ENCODE measurements around the gene OPN1LW. TPM values are rescaled to one million over a fixed set of nuclear protein-coding genes. Genes with fewer than 3 reads are reported as not detected.

The OPN1LW gene
- total and polyA plus RNA-seq, 7 donors, result not detected

GRCh38 chrX:154121207-154121606 is 22.8 kb upstream of the OPN1LW start:
- no peaks in the 10 kb centered on the region for H3K4me1 ChIP-seq
- no peak for DNase-seq
- no peaks in the 10 kb centered on the region for H3K36me3 ChIP-seq
- H3K27ac ChIP-seq, result no peak overlapping the region
- no peak for TF ChIP-seq EP300 (IDR thresholded peaks at IDR 0.05)
- TF ChIP-seq CTCF (IDR thresholded peaks at IDR 0.05), result no peak
- TF ChIP-seq POLR2A (IDR thresholded peaks at IDR 0.05), result no peak
- no peak for TF ChIP-seq POLR2AphosphoS5 (IDR thresholded peaks at IDR 0.05)
- intact Hi-C loops (cut with DNase I), result no loop called here
- H3K4me3 ChIP-seq, result no peak overlapping the region
- 95 to 99% methylated on average over 4 of the region's 4 CpGs for WGBS, 2 donors
- H3K27me3 ChIP-seq, result peaks cover 0 to 3% (median 0%) of the 10 kb centered on the region in 3 donors
- no peaks in the 10 kb centered on the region for H3K9me3 ChIP-seq

- 39 to 52% methylated on average over 11 of the region's 11 CpGs for WGBS, 2 donors
- no peak overlapping the region for H3K27ac ChIP-seq
- intact Hi-C loops (cut with DNase I), result no loop called here
Measured at GRCh38 chrX:154121961-154122360, 22.1 kb upstream of the OPN1LW start.

GRCh38 chrX:154123241-154124219 is 20.5 kb upstream of the OPN1LW start:
- Histone ChIP-seq H3K4me3 (no peak overlapping the region), H3K4me1 (no peaks in the 10 kb centered on the region), H3K27ac (no peak overlapping the region), H3K9me3 (no peaks in the 10 kb centered on the region), H3K36me3 (no peaks in the 10 kb centered on the region), H3K27me3 (no peaks in the 10 kb centered on the region)
- intact Hi-C loops (cut with DNase I), result no loop called here
- no peak for DNase-seq
- no peak for TF ChIP-seq POLR2A (IDR thresholded peaks at IDR 0.05)
- TF ChIP-seq EP300 (IDR thresholded peaks at IDR 0.05), result no peak
- TF ChIP-seq POLR2AphosphoS5 (IDR thresholded peaks at IDR 0.05), result no peak
- TF ChIP-seq CTCF (IDR thresholded peaks at IDR 0.05), result no peak
- 54 to 72% methylated on average over 22 of the region's 22 CpGs for WGBS, 2 donors

More at GRCh38 chrX:154121961-154122360, 22.1 kb upstream of the OPN1LW start:
- Histone ChIP-seq H3K9me3 (no peaks in the 10 kb centered on the region), H3K27me3 (peaks cover 0 to 3% (median 0%) of the 10 kb centered on the region in 3 donors), H3K36me3 (no peaks in the 10 kb centered on the region), H3K4me1 (no peaks in the 10 kb centered on the region), H3K4me3 (no peak overlapping the region)
- TF ChIP-seq POLR2A (IDR thresholded peaks at IDR 0.05) (no peak), EP300 (IDR thresholded peaks at IDR 0.05) (no peak), CTCF (IDR thresholded peaks at IDR 0.05) (no peak), POLR2AphosphoS5 (IDR thresholded peaks at IDR 0.05) (no peak)
- DNase-seq, result no peak

GRCh38 chrX:154125391-154126040 is 18.5 kb upstream of the OPN1LW start:
- Histone ChIP-seq H3K27ac (no peak overlapping the region), H3K36me3 (no peaks in the 10 kb centered on the region), H3K9me3 (no peaks in the 10 kb centered on the region), H3K4me1 (no peaks in the 10 kb centered on the region), H3K4me3 (no peak overlapping the region), H3K27me3 (no peaks in the 10 kb centered on the region)
- TF ChIP-seq EP300 (IDR thresholded peaks at IDR 0.05) (no peak), CTCF (IDR thresholded peaks at IDR 0.05) (no peak), POLR2AphosphoS5 (IDR thresholded peaks at IDR 0.05) (no peak), POLR2A (IDR thresholded peaks at IDR 0.05) (no peak)
- WGBS, 2 donors, result 75 to 91% methylated on average over 30 of the region's 30 CpGs
- intact Hi-C loops (cut with DNase I), result no loop called here
- DNase-seq, result no peak

Measured in sigmoid colon (tissue), 7 donors.